A673 (cell line): ENCODE results near the gene RASA3.

ENCODE experiments used
- EZH2 ChIP-seq: fragments of 200-600 bp; sonication (generic); IDR thresholded peaks from 2 replicates; pipeline ENCODE4 v1.6.1; 2017; ENCODE audit warnings: borderline replicate concordance, low read depth, mild to moderate bottlenecking, mixed read lengths, antibody characterized with exemption, low read length; ENCODE audit not compliant: poor library complexity, severe bottlenecking
- TF ChIP-seq, protein P1 (sequence below): fragments of 300-800, 200-600 bp; sonication (generic); conservative IDR thresholded peaks from 2 replicates; pipeline ENCODE4 v1.5.1; 2017; ENCODE audit warnings: low read depth, mild to moderate bottlenecking, antibody characterized with exemption, low read length, moderate library complexity, mixed read lengths

DNA sequence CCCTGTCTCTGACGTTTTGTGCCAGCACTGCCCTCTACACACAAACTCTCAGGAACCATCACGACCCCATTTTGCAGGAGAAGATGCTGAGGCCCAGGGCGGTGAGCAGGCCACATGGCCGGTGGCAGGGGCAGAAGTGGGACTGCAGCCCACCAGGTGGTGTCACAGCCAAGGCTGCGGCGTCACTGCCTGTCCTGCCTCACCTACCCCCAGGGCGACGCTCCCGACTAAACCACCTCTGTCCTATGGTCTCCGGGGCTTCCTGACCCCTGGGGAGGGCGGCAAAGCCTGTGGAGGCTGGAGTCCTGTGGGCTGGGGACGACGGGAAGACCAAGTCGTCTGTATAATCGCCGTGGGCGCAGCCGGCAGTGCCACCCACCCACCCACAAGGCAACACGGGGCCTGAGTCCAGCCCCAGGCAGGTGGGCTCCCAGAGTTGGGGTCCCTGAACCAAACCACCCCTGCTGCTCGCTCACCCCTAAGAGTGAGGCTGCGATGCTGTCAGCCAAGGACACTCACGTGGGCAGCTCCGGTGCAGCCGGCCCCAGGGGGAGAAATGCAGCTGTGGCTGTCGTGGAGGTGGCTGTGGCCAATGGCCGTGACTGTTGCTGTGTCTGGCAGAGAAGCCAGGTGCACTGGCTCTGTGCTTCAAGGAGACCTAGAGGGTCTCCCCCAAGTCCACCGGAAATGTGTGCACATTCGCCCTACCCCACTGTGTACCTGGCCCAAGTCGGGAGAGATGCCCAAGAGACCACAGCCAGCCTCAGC lies 29.7 kb downstream of the RASA3 start:
- TF ChIP-seq, protein P1, sequence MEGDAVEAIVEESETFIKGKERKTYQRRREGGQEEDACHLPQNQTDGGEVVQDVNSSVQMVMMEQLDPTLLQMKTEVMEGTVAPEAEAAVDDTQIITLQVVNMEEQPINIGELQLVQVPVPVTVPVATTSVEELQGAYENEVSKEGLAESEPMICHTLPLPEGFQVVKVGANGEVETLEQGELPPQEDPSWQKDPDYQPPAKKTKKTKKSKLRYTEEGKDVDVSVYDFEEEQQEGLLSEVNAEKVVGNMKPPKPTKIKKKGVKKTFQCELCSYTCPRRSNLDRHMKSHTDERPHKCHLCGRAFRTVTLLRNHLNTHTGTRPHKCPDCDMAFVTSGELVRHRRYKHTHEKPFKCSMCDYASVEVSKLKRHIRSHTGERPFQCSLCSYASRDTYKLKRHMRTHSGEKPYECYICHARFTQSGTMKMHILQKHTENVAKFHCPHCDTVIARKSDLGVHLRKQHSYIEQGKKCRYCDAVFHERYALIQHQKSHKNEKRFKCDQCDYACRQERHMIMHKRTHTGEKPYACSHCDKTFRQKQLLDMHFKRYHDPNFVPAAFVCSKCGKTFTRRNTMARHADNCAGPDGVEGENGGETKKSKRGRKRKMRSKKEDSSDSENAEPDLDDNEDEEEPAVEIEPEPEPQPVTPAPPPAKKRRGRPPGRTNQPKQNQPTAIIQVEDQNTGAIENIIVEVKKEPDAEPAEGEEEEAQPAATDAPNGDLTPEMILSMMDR: no peak
- TF ChIP-seq EZH2: no peak
